ENCODE measurements around the gene SHANK1. TPM values are rescaled to one million over a fixed set of nuclear protein-coding genes. Genes with fewer than 3 reads are reported as not detected.
A peak's percentile ranks its signal among the peaks of the same experiment; 100 is the strongest.

SHANK1 gene
- total and polyA plus RNA-seq, 2 of the 4 experiments (the other 2 are of a cell fraction), result 6.1 to 6.7 TPM

- TF ChIP-seq RFX5 (IDR thresholded peaks at IDR 0.05; ENCODE audit: low read depth, low read length), result no peak
Measured at GRCh38 chr19:50721441-50722137, 2.0 kb upstream of the SHANK1 start (continued).

GRCh38 chr19:50720921-50721381 is 1.3 kb upstream of the SHANK1 start:
- in situ Hi-C loops (cut with MboI; ENCODE audit: low sequenced_read_pairs) (loop anchor here (5.0 kb wide), 1 partner anchor 344 kb away; the partner anchor contains the start of gene NR1H2), intact Hi-C loops (cut with micrococcal nuclease) (loop anchor here (5.0 to 10.0 kb wide), 2 partner anchors 201 to 384 kb away; partner anchors contain the start of gene CTU1), dilution Hi-C loops (cut with HindIII; ENCODE audit: low sequenced_read_pairs, unreplicated experiment) (no loop called here)
- Histone ChIP-seq H4K20me1 (ENCODE audit: insufficient read depth, low read length) (0 out of 2 replicates have a peak, but pooled peaks cover 8% of the 10 kb centered on the region), H2AK5ac (ENCODE audit: low read depth, low read length) (no peak overlapping the region; the same call in 1 of the 2 replicates), H2BK15ac (ENCODE audit: low read depth, low read length) (no peak overlapping the region), H4K8ac (ENCODE audit: low read depth in 2 of 2, low read length in 2 of 2) (no peak overlapping the region), H3K4me2 (ENCODE audit: low read depth, low read length) (no peak overlapping the region), H2BK5ac (ENCODE audit: low read depth, low read length, poor library complexity, severe bottlenecking) (no peak overlapping the region), H3K79me1 (ENCODE audit: low read depth in 1 of 2, low read length in 2 of 2) (peaks cover 11 to 42% of the 10 kb centered on the region in 2 experiments), H3K4ac (ENCODE audit: low read depth, low read length) (no peak overlapping the region), H3K18ac (ENCODE audit: low read depth, low read length) (no peak overlapping the region), H3K36me3 (ENCODE audit: control insufficient read depth, insufficient read depth, low read length) (no peaks in the 10 kb centered on the region), H2AFZ (replicated peaks; ENCODE audit: low read length, poor library complexity) (peak overlapping the region; percentile 11), H2AK9ac (replicated peaks; ENCODE audit: low read depth, low read length, poor library complexity) (peak overlapping the region; percentile 11), H3K9ac (ENCODE audit: low read depth, low read length) (no peak overlapping the region), H3K14ac (replicated peaks; ENCODE audit: low read depth, low read length) (no peak overlapping the region), H3K56ac (ENCODE audit: extremely low read depth, insufficient read depth, low read length) (no peak overlapping the region), H4K5ac (ENCODE audit: low read depth, low read length) (no peak overlapping the region), H4K91ac (ENCODE audit: insufficient read depth, low read depth, low read length) (no peak overlapping the region), H2BK120ac (ENCODE audit: low read depth, low read length) (no peak overlapping the region), H3K4me3 (ENCODE audit: insufficient read depth, low read depth, low read length) (no peak overlapping the region), H3K27me3 (ENCODE audit: control insufficient read depth, insufficient read depth, low read length) (no peaks in the 10 kb centered on the region), H3K4me1 (ENCODE audit: control insufficient read depth, insufficient read depth, low read length) (peaks cover 19% of the 10 kb centered on the region), H3K27ac (ENCODE audit: insufficient read depth, low read length) (no peak overlapping the region), H3K23ac (ENCODE audit: low read depth, low read length) (no peak overlapping the region), H2BK20ac (ENCODE audit: low read depth, low read length) (no peak overlapping the region), H3K9me3 (ENCODE audit: control insufficient read depth, insufficient read depth, low read length) (no peaks in the 10 kb centered on the region), H3K9me1 (ENCODE audit: insufficient read depth, low read length) (peaks cover 22% of the 10 kb centered on the region)
- BruUV-seq (replicated peaks), result no TSS peak
- TF ChIP-seq CEBPB (IDR thresholded peaks at IDR 0.05; ENCODE audit: low read depth, low read length) (no peak), CTCF (conservative IDR thresholded peaks at IDR 0.05; ENCODE audit: low read depth, low read length) (peak; percentile 18; the same call in 1 of the 2 replicates), RCOR1 (IDR thresholded peaks at IDR 0.05; ENCODE audit: insufficient replicate concordance, low read length) (no peak), MXI1 (IDR thresholded peaks at IDR 0.05; ENCODE audit: borderline replicate concordance, low read depth, low read length) (peak; percentile 76)
- DNase-seq (peak; percentile 73), ATAC-seq (ENCODE audit: low read depth) (no peak)
- ChIA-PET CTCF (interaction anchor here (0.6 to 1.0 kb wide), 2 partner anchors 15 to 1423 kb away, joined by 3 read pairs; no protein-coding TSS in a partner anchor), POLR2A (ENCODE audit: unreplicated experiment) (no interaction called here)
- 20% methylated on average over 2 of the region's 8 CpGs; no CpG with 5 or more reads in 1 of the 2 experiments for WGBS, 2 experiments (ENCODE audit: extremely low coverage in 2 of 2, insufficient read length in 1 of 2)
